GM12873 (cell line): ENCODE data around the gene ZMYM4.

Source experiments
- CTCF ChIP-seq: IDR thresholded peaks from 2 replicates; pipeline ENCODE4 v1.5.1; 2012; ENCODE audit warnings: low read depth, mild to moderate bottlenecking, moderate library complexity, low read length, control low read depth; ENCODE audit not compliant: insufficient read depth; ENCODE audit errors: missing control alignments

The ZMYM4 gene

GRCh38 chr1:35434703-35435102, 166.2 kb downstream of the ZMYM4 start:
- TF ChIP-seq CTCF, result no peak

- no peak for TF ChIP-seq CTCF
These were observed 167.6 kb downstream of the ZMYM4 start for GRCh38 chr1:35436078-35436477.

GRCh38 chr1:35437200-35437599, 168.7 kb downstream of the ZMYM4 start:
- TF ChIP-seq CTCF, result no peak

GRCh38 chr1:35439626-35440025, 171.1 kb downstream of the ZMYM4 start:
- no peak for TF ChIP-seq CTCF

- no peak for TF ChIP-seq CTCF
These were observed 173.5 kb downstream of the ZMYM4 start for GRCh38 chr1:35441926-35442579.

GRCh38 chr1:35442734-35443133, 174.2 kb downstream of the ZMYM4 start:
- no peak for TF ChIP-seq CTCF

GRCh38 chr1:35443768-35444518, 175.4 kb downstream of the ZMYM4 start:
- TF ChIP-seq CTCF, result peak; percentile 16
